HFF-Myc (cell line): Measurements from ENCODE around the gene GRAMD1A.
"Not testable (repeated sequence)": the region's sequence is repeated elsewhere in the genome, so short reads cannot be mapped to it uniquely, and the experiment has no call there.

Experiments
- DNase-seq: peaks from one replicate; pipeline ENCODE4 v3.0.0-alpha.2; 2011; ENCODE audit warnings: low read depth; ENCODE audit errors: extremely low read depth
- H3K4me3 ChIP-seq: replicated peaks from 2 replicates; pipeline ENCODE4 v1.5.1; 2011; ENCODE audit warnings: low read depth, mild to moderate bottlenecking, control low read depth, low read length
- CTCF ChIP-seq: IDR thresholded peaks from 2 replicates; pipeline ENCODE4 v1.5.1; 2012; ENCODE audit warnings: mild to moderate bottlenecking, low read depth, low read length, control low read depth; ENCODE audit errors: missing control alignments

Gene GRAMD1A

GRCh38 chr19:34991542-34992333 lies 8.4 kb upstream of the GRAMD1A start:
- no peak for DNase-seq
- no peak overlapping the region for H3K4me3 ChIP-seq
- TF ChIP-seq CTCF: no peak

- DNase-seq, H3K4me3 ChIP-seq: not testable (repeated sequence)
These were observed 7.5 kb upstream of the GRAMD1A start for GRCh38 chr19:34992582-34992981.

DNA sequence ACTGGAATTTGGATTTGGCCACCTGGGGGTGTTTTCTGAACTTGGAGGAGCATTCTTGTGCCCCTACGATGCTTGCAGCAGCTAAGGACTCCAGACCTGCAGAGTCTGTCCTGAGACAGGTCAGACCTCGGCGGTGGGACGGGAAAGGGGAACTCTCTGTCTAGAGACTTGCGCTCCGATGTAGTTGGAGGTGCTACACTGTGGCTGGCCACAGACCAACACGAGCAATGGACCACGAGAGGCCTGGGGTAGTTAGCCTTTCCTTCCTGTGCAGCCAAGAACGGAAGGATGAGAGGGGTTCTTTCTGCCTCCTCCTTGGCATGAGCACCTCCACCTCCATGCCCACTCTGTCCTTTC lies 5.9 kb upstream of the GRAMD1A start:
- no peak for DNase-seq
- no peak for TF ChIP-seq CTCF

DNA sequence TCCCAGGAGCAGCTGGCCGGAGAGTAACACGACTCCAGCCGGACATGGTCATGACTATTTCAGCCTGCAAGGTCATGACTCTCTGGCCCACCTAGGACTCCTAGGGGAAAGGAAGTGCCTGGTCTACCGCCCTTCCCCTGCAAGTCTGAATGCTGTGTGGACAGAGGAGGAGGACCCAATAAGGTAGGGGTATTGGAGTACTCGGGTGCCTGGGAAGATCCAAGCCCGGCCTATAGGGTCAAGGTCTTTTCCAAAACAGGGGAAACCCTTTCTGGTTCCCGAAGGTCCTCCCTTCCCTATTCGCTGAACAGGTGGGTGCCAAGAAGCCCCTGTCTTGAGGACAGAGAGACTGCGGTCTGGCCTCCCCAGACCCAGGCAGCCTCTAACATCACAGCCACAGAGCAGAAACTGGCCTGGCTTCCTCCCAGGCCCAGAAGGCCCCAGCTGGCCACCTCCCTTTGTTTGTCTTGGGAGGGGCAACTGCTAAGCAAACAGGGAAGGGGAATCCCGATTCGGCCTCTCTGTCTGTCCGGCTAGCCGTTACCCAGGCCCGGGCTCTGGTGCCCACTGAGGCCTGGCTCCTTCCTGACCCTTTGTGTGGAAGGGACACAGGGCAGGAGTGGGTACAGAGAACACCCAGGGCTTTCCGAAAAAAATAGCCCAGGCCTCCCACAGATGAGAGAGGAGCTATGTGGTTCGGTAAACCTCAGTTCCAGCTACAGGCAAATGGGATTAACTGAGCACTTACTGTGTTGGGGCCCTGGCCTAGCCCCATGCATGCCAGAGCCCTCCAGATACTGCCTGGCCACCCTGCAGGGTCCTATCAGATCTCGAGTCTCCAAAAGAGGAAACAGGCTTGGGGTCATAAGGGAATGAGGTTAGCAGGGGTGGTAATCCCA lies 5.2 kb upstream of the GRAMD1A start:
- no peak for TF ChIP-seq CTCF
- no peak for DNase-seq

More for the DNA sequence above, 5.9 kb upstream of the GRAMD1A start:
- no peak overlapping the region for H3K4me3 ChIP-seq

GRCh38 chr19:34995551-34995950 lies 4.6 kb upstream of the GRAMD1A start:
- TF ChIP-seq CTCF: no peak
- no peak overlapping the region for H3K4me3 ChIP-seq
- no peak for DNase-seq

More for the DNA sequence above, 5.2 kb upstream of the GRAMD1A start:
- H3K4me3 ChIP-seq: no peak overlapping the region

DNA sequence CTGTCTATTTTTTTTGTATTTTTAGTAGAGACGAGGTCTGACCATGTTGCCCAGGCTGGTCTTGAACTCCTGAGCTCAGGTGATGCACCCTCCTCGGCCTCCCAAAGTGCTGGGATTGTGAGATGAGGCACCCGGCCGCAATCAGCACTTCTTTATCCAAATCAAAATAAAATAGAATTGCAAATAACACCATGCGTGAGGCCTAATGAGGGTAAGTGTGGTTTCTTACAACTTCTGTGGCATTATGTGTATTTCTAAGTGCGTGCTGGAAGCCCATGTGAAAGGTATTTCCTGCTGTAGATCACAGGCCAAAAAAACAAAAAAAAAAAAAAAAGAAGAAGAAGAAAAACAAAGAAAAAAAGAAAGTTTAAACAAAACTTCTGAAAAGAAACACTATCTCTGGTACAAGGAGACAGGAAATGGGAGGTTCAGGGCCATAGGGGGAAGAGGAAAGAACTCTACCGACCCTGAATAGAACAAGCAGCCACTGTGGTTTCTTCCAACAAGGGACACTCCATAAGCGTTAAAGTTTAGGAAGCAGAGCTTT lies 3.0 kb upstream of the GRAMD1A start:
- H3K4me3 ChIP-seq: no peak overlapping the region
- no peak for DNase-seq
- TF ChIP-seq CTCF: no peak

GRCh38 chr19:34998224-34998623 lies 1.9 kb upstream of the GRAMD1A start:
- not testable (repeated sequence) for H3K4me3 ChIP-seq, DNase-seq
